SKM-1 (cell line): Measurements from ENCODE around the gene CPS1.

Source experiments
- DNase-seq: peaks from one replicate; lab custom pipeline; 2025; ENCODE audit not compliant: unreplicated experiment; lab: John Stamatoyannopoulos, UW

Gene CPS1

GRCh38 chr2:210604666-210605065 is 48.3 kb downstream of the CPS1 start:
- DNase-seq: no peak

GRCh38 chr2:210606001-210606400 is 49.6 kb downstream of the CPS1 start:
- DNase-seq: no peak

GRCh38 chr2:210611466-210611865 is 55.1 kb downstream of the CPS1 start:
- DNase-seq: no peak

GRCh38 chr2:210616074-210616473 is 59.7 kb downstream of the CPS1 start:
- DNase-seq: no peak

GRCh38 chr2:210617318-210617717 is 60.9 kb downstream of the CPS1 start:
- DNase-seq: no peak

- DNase-seq: peak; percentile 46
Measured at GRCh38 chr2:210617732-210618330, 61.4 kb downstream of the CPS1 start.

GRCh38 chr2:210620456-210620855 is 64.1 kb downstream of the CPS1 start:
- DNase-seq: no peak

- no peak for DNase-seq
Measured at GRCh38 chr2:210623506-210623905, 67.1 kb downstream of the CPS1 start.

GRCh38 chr2:210626849-210627248 is 70.5 kb downstream of the CPS1 start:
- DNase-seq: no peak

GRCh38 chr2:210630873-210631560 is 74.6 kb downstream of the CPS1 start:
- no peak for DNase-seq

GRCh38 chr2:210633699-210634098 is 77.3 kb downstream of the CPS1 start:
- no peak for DNase-seq

GRCh38 chr2:210635257-210635656 is 78.9 kb downstream of the CPS1 start:
- DNase-seq: no peak

- DNase-seq: no peak
Measured at GRCh38 chr2:210642333-210642732, 85.9 kb downstream of the CPS1 start.

GRCh38 chr2:210647151-210647550 is 90.8 kb downstream of the CPS1 start:
- no peak for DNase-seq

GRCh38 chr2:210654091-210654490 is 97.7 kb downstream of the CPS1 start:
- no peak for DNase-seq

GRCh38 chr2:210655229-210655975 is 99.0 kb downstream of the CPS1 start:
- DNase-seq: no peak

- DNase-seq: no peak
Measured at GRCh38 chr2:210657874-210658273, 101.5 kb downstream of the CPS1 start.

GRCh38 chr2:210660751-210661150 is 104.4 kb downstream of the CPS1 start:
- DNase-seq: no peak

- no peak for DNase-seq
Measured at GRCh38 chr2:210662560-210662959, 106.2 kb downstream of the CPS1 start.

- no peak for DNase-seq
Measured at GRCh38 chr2:210663631-210664089, 107.3 kb downstream of the CPS1 start.

- DNase-seq: no peak
Measured at GRCh38 chr2:210667711-210668110, 111.3 kb downstream of the CPS1 start.

GRCh38 chr2:210671065-210671464 is 114.7 kb downstream of the CPS1 start:
- no peak for DNase-seq
